GM21367 (cell line): ENCODE data around the gene MAFF.
"Not testable (repeated sequence)": the region's sequence is repeated elsewhere in the genome, so short reads cannot be mapped to it uniquely, and the experiment has no call there.

Source experiments
- ATAC-seq: cut with Tn5 transposase; IDR thresholded peaks from one replicate; pipeline ENCODE4 v1.9.1; 2021; ENCODE audit not compliant: unreplicated experiment

The MAFF gene

GRCh38 chr22:38177044-38177443 lies 24.8 kb upstream of the MAFF start:
- ATAC-seq, result no peak

GRCh38 chr22:38177571-38177925 lies 24.2 kb upstream of the MAFF start:
- ATAC-seq, result not testable (repeated sequence)

GRCh38 chr22:38177926-38178604 lies 23.7 kb upstream of the MAFF start:
- no peak for ATAC-seq

- not testable (repeated sequence) for ATAC-seq
These were observed 23.2 kb upstream of the MAFF start for GRCh38 chr22:38178605-38178937.

- ATAC-seq, result no peak
These were observed 20.8 kb upstream of the MAFF start for GRCh38 chr22:38180841-38181452.

- ATAC-seq, result peak; percentile 72
These were observed 20.2 kb upstream of the MAFF start, which contains the start of gene PLA2G6 for GRCh38 chr22:38181453-38182200. TSS of gene PLA2G6 (minus strand) at chr22:38181830. CDS start at chr22:38169426, 12,404 bp downstream.

GRCh38 chr22:38184788-38185187 lies 17.0 kb upstream of the MAFF start:
- ATAC-seq, result no peak

- no peak for ATAC-seq
These were observed 15.4 kb upstream of the MAFF start for GRCh38 chr22:38186429-38186828.

GRCh38 chr22:38187413-38188212 lies 14.2 kb upstream of the MAFF start:
- no peak for ATAC-seq

GRCh38 chr22:38189104-38189503 lies 12.7 kb upstream of the MAFF start:
- no peak for ATAC-seq

GRCh38 chr22:38190581-38190980 lies 11.2 kb upstream of the MAFF start:
- no peak for ATAC-seq

GRCh38 chr22:38191055-38191454 lies 10.7 kb upstream of the MAFF start:
- no peak for ATAC-seq

GRCh38 chr22:38191731-38192474 lies 9.9 kb upstream of the MAFF start:
- ATAC-seq, result no peak

- ATAC-seq, result no peak
These were observed 9.3 kb upstream of the MAFF start for GRCh38 chr22:38192475-38192863.

GRCh38 chr22:38193580-38193979 lies 8.2 kb upstream of the MAFF start:
- ATAC-seq, result no peak

GRCh38 chr22:38196791-38197419 lies 4.9 kb upstream of the MAFF start:
- no peak for ATAC-seq

- no peak for ATAC-seq
These were observed 1.8 kb upstream of the MAFF start for GRCh38 chr22:38199826-38200559.

- ATAC-seq, result no peak
These were observed 453 bp upstream of the MAFF start for GRCh38 chr22:38201371-38201710.

- peak; percentile 10 for ATAC-seq
These were observed 769 bp downstream of the MAFF start for GRCh38 chr22:38202437-38203089.
